HG02610 (cell line): ENCODE measurements around the gene POLR1D.

Experiments
- ATAC-seq: cut with Tn5 transposase; IDR thresholded peaks from one replicate; pipeline ENCODE4 v1.9.1; 2021; ENCODE audit warnings: mild to moderate bottlenecking, moderate library complexity; ENCODE audit not compliant: unreplicated experiment

Gene POLR1D

GRCh38 chr13:27637289-27637626 is 15.6 kb downstream of the POLR1D start:
- ATAC-seq: no peak

GRCh38 chr13:27638001-27638400 is 16.3 kb downstream of the POLR1D start:
- no peak for ATAC-seq

GRCh38 chr13:27638521-27638920 is 16.8 kb downstream of the POLR1D start:
- no peak for ATAC-seq

GRCh38 chr13:27639186-27639585 is 17.5 kb downstream of the POLR1D start:
- no peak for ATAC-seq

- ATAC-seq: no peak
Measured at GRCh38 chr13:27641711-27642502, 20.2 kb downstream of the POLR1D start.

GRCh38 chr13:27643334-27644132 is 21.8 kb downstream of the POLR1D start:
- ATAC-seq: peak; percentile 66

- ATAC-seq: no peak
Measured at GRCh38 chr13:27644302-27644701, 22.6 kb downstream of the POLR1D start.

- ATAC-seq: no peak
Measured at GRCh38 chr13:27650312-27650711, 28.6 kb downstream of the POLR1D start.

- ATAC-seq: no peak
Measured at GRCh38 chr13:27654059-27654458, 32.4 kb downstream of the POLR1D start.

GRCh38 chr13:27654816-27655215 is 33.1 kb downstream of the POLR1D start:
- ATAC-seq: no peak

- ATAC-seq: no peak
Measured at GRCh38 chr13:27657724-27658123, 36.0 kb downstream of the POLR1D start.

- no peak for ATAC-seq
Measured at GRCh38 chr13:27658546-27658945, 36.9 kb downstream of the POLR1D start.

- ATAC-seq: no peak
Measured at GRCh38 chr13:27659145-27659865, 37.6 kb downstream of the POLR1D start.

GRCh38 chr13:27660511-27660910 is 38.8 kb downstream of the POLR1D start:
- no peak for ATAC-seq

GRCh38 chr13:27661017-27661416 is 39.3 kb downstream of the POLR1D start:
- ATAC-seq: no peak

- ATAC-seq: no peak
Measured at GRCh38 chr13:27662738-27663470, 41.2 kb downstream of the POLR1D start.

- no peak for ATAC-seq
Measured at GRCh38 chr13:27663947-27664346, 42.3 kb downstream of the POLR1D start.

GRCh38 chr13:27665333-27665732 is 43.6 kb downstream of the POLR1D start:
- no peak for ATAC-seq

GRCh38 chr13:27665761-27666160 is 44.1 kb downstream of the POLR1D start:
- ATAC-seq: no peak

- ATAC-seq: no peak
Measured at GRCh38 chr13:27666951-27667350, 45.3 kb downstream of the POLR1D start.

GRCh38 chr13:27667946-27668345 is 46.3 kb downstream of the POLR1D start:
- ATAC-seq: no peak
